ENCODE results near the gene WDFY1. TPM values are rescaled to one million over a fixed set of nuclear protein-coding genes. Genes with fewer than 3 reads are reported as not detected.

The WDFY1 gene
- total RNA-seq, 4 donors from 2014 or later = 28.1 to 38.4 (median 31.8) TPM

GRCh38 chr2:223923976-223924375 lies 21.2 kb downstream of the WDFY1 start:
- TF ChIP-seq POLR2A (IDR thresholded peaks at IDR 0.05) (no peak), CTCF (IDR thresholded peaks at IDR 0.05) (no peak)
- no peak for DNase-seq (ENCODE audit: low spot score in 2 of 2)
- intact Hi-C loops (cut with DNase I; ENCODE audit: low total_unique reads) = no loop called here
- no peak overlapping the region for H3K4me3 ChIP-seq (ENCODE audit: low read depth, poor library complexity, severe bottlenecking)
- 60 to 68% methylated on average over 2 of the region's 2 CpGs for WGBS, 2 donors

GRCh38 chr2:223922308-223922707 lies 22.8 kb downstream of the WDFY1 start:
- WGBS, 2 donors = 80 to 93% methylated on average over 3 of the region's 3 CpGs
- DNase-seq (ENCODE audit: low spot score in 2 of 2) = no peak
- no peak for TF ChIP-seq CTCF (IDR thresholded peaks at IDR 0.05)
- no peak for TF ChIP-seq POLR2A (IDR thresholded peaks at IDR 0.05)
- intact Hi-C loops (cut with DNase I; ENCODE audit: low total_unique reads) = no loop called here
- no peak overlapping the region for H3K4me3 ChIP-seq (ENCODE audit: low read depth, poor library complexity, severe bottlenecking)

- no peak for TF ChIP-seq POLR2A (IDR thresholded peaks at IDR 0.05)
- no peak for TF ChIP-seq CTCF (IDR thresholded peaks at IDR 0.05)
- no peak overlapping the region for H3K4me3 ChIP-seq (ENCODE audit: low read depth, poor library complexity, severe bottlenecking)
- intact Hi-C loops (cut with DNase I; ENCODE audit: low total_unique reads) = no loop called here
- no peak for DNase-seq (ENCODE audit: low spot score in 2 of 2)
Measured at GRCh38 chr2:223921204-223921603, 23.9 kb downstream of the WDFY1 start.

- WGBS, 2 donors = 90 to 97% methylated on average over 4 of the region's 4 CpGs
- intact Hi-C loops (cut with DNase I; ENCODE audit: low total_unique reads) = no loop called here
- no peak for DNase-seq (ENCODE audit: low spot score in 2 of 2)
Measured at GRCh38 chr2:223920109-223920508, 25.0 kb downstream of the WDFY1 start.

GRCh38 chr2:223918671-223919134 lies 26.4 kb downstream of the WDFY1 start:
- no peak for DNase-seq (ENCODE audit: low spot score in 2 of 2)
- 81 to 82% methylated on average over 11 of the region's 11 CpGs for WGBS, 2 donors
- no peak for TF ChIP-seq POLR2A (IDR thresholded peaks at IDR 0.05)
- TF ChIP-seq CTCF (IDR thresholded peaks at IDR 0.05) = no peak
- intact Hi-C loops (cut with DNase I; ENCODE audit: low total_unique reads) = no loop called here
- no peak overlapping the region for H3K4me3 ChIP-seq (ENCODE audit: low read depth, poor library complexity, severe bottlenecking)

More at GRCh38 chr2:223920109-223920508, 25.0 kb downstream of the WDFY1 start:
- no peak overlapping the region for H3K4me3 ChIP-seq (ENCODE audit: low read depth, poor library complexity, severe bottlenecking)
- TF ChIP-seq CTCF (IDR thresholded peaks at IDR 0.05) = no peak
- TF ChIP-seq POLR2A (IDR thresholded peaks at IDR 0.05) = no peak

GRCh38 chr2:223916181-223916920 lies 28.8 kb downstream of the WDFY1 start:
- intact Hi-C loops (cut with DNase I; ENCODE audit: low total_unique reads) = no loop called here
- TF ChIP-seq POLR2A (IDR thresholded peaks at IDR 0.05) = no peak
- TF ChIP-seq CTCF (IDR thresholded peaks at IDR 0.05) = no peak

More at GRCh38 chr2:223916181-223916920, 28.8 kb downstream of the WDFY1 start:
- no peak for DNase-seq (ENCODE audit: low spot score in 2 of 2)
- WGBS, 2 donors = 92 to 96% methylated on average over 8 of the region's 8 CpGs
- no peak overlapping the region for H3K4me3 ChIP-seq (ENCODE audit: low read depth, poor library complexity, severe bottlenecking)
